GM18520 (cell line): Measurements from ENCODE around the gene XPOT.

Source experiments
- ATAC-seq: cut with Tn5 transposase; IDR thresholded peaks from one replicate; pipeline ENCODE4 v1.9.1; 2021; ENCODE audit not compliant: unreplicated experiment

XPOT gene

DNA sequence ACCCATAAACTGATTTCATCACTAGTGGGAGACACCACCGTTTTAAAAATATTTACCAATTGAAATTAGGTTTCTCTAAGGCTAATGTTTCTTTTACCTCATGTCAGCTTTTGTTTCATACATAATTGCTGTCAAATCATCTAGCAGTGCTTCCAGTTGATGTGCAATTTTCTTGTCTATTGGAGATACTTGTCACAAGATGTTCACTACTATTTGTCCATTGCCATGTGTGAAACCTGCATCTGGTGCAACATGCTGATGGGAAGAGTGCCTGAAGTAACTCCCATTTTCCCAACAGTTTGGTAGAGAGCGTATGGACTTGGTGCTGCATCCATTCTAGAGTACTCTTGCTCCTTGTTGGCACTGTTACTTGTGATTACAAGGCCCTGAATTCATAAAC is 9.7 kb downstream of the XPOT start:
- ATAC-seq = no peak

DNA sequence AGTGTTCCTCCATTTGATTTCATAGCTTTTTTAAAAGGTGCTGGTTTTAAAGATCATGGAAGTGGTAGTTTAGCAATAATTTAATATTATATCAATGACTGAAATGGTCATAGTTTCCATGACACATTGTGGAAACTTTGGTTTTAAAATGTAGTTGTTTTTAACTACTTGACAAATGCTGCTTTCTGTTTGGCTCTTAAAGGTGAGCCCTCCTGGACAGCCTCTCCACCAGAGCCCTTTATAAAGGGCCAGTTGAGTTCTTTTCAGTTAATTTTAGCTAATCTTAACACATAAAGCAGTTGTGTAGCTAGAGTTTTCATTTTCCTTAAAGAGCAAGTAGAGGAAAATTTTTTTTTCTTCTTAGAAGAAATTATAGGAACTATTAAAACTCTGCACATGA is 14.0 kb downstream of the XPOT start:
- no peak for ATAC-seq

DNA sequence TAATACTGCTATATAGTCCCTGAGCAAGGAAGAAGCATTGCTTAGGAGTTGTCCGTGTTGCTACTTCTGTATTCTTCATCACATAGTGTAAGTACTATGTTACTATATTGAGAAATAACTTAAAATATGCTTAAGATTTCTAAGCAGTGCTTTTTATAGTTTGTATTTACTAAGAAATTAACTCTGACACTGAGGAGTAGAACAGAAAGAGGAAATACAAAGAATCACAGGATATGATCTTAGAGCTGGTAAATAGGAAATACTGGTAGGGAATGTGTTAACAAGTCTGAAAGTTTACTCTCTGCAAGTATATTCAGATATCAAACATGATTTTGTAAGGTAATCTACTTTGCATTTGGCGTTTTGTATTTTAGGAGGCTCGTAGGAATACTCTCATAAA is 15.5 kb downstream of the XPOT start:
- no peak for ATAC-seq

DNA sequence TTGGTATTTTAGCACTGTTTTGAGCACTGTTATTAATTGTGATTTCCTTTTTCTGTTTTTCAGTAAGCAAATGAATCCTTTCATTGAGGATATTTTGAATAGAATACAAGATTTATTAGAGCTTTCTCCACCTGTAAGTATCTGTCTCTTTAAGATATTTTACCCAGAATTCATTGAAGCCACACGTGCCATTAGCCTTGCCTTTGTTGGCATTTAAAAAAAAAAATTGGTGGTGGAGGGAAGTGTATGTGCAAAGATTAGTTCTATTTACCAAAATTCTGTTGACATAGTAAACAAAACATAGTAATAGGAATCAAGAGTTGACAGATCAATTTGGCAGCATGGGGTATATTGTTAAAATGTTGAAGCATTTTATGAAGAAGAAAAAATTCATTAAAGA is 23.8 kb downstream of the XPOT start:
- no peak for ATAC-seq

DNA sequence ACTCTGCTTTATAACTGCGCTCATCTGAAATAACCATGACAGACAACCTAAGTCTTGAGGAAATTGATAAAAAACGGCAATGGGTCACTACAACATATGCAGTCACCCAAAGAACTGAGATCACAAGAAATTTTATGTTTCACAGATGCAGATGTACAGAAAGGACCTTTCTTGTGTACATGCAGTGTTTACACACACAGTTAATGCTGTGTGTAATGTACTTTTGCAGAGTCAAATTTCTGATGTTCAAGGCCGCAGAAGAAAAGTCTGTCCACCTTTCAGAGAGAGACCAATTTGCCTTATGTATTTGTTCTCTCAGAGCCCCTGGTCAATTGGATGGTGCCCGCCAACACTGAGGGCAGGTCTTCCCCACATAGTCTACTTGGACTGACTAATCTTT is 24.8 kb downstream of the XPOT start:
- ATAC-seq = no peak

DNA sequence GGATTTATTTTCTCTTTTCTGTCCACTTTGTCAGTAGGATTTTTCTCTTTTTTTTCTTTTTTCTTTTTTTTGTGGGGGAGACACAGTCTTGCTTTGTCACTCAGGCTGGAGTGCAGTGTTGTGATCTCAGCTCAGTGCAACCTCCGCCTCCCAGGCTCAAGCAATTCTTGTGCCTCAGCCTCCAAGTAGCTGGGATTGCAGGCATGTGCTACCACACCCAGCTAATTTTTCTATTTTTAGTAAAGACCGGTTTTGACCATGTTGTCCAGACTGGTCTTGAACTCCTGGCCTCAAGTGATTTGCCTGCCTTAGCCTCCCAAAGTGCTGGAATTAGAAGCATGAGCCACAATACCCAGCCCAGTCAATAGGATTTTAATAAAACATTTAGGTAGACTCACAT is 26.7 kb downstream of the XPOT start:
- ATAC-seq = no peak

DNA sequence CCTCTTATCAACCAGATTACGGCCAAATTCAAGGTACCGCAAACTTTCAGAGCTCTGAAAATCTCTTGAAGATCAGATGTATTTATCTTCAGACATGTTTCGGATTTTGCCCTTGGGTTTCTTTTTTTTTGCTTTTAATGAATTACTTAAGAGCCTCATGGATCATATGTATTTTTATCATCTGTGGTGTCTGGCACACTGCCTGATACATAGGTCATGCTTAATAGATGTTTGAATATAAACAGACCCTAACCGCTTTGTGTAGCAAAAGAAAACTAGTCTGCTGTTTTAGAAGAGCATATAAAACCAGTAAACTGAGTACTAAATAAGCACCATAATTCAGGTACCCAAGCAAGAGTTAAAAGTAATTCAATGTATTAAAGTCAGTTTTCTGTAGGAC is 27.6 kb downstream of the XPOT start:
- no peak for ATAC-seq

DNA sequence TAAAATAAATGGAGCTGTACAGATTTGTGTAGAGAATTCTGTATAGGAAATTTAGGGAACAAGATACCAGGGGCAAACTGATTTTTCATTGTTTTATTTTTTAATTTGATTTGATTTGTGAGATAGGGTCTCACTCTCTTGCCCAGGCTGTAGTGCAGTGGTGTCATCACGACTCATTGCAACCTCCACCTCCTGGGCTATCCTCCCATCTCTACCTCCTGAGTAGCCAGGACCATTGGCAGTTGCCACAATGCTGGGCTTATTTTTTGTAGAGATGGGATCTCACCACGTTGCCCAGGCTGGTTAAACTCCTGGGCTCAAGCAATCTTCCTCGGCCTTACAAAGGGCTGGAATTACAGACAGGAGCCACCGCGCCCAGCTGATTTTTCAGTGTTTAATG is 29.7 kb downstream of the XPOT start:
- no peak for ATAC-seq

DNA sequence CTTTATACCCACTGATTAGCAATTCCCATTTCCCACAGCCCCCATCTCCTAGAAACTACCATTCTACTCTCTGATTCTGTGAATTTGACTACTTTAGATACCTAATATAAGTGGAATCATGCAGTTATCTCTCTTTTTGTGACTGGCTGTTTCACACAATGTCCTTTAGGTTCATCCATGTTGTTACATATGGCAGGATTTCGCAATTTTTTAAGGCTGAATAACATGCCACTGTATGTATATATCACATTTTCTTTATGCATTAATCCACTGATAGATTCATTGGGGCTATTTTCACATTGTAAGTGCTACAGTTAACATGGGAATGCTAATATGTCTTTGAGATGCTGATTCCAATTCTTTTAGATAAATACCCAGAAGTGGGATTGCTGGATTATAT is 35.9 kb downstream of the XPOT start:
- ATAC-seq = no peak

DNA sequence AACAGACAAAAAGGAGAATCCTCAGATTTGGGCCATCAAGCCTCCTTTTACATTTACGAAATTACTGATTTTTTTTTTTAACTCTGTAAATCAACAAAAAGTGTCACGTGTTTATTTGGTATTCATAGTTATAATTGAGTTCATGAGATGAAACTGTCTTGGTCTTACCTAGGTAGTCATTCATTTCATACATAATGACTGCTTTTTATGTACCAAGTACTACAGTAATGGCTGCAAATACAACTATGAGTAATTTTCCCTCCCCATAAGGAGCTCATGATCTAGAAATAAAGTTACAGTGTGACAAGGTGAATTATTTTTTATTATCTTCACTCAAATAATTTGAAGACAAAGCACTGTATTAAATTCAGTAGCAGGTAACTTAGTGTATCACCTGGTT is 41.3 kb downstream of the XPOT start:
- no peak for ATAC-seq

DNA sequence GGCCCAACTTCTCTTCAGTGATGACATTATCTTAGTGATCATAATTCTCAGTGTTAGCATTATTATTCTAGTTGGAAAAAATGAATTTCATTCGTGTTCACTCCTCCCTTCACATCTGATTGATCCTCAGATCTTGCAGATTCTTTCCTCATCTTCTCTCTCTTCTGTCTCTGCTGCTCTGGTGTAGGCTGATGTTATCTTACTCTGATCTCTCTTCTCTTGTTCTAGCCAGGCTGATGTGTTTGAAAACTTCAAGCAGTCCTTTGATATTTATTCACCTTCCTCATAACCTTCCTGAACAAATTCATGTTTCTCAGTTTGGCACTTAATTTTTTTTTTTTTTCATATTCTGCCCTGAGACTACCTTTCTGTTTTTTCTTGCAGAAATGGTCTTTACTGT is 42.1 kb downstream of the XPOT start:
- no peak for ATAC-seq

DNA sequence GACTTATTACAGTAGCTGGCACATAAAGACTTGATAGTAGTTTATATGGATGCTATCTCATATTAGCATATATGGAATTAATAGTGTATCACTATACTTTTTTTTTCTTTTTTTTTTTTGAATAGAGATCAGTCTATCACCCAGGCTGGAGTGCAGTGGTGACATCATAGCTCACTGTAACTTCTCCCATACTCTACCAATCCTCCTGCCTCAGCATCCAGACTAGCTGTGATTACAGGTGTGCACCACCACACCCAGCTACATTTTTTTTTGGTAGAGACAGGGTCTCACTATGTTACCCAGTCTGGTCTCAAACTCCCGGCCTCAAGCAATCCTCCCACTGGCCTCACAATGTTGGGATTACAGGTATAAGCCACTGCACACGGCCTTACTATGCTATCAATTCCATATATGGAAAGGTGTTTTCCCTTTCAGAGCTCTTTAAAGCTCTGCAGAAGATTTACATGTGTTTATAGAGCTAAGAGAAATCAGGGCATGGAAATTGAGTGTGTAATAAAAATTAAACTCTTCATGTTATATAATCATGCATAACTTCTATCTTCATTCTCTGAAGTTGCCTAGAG is 46.0 kb downstream of the XPOT start:
- no peak for ATAC-seq

DNA sequence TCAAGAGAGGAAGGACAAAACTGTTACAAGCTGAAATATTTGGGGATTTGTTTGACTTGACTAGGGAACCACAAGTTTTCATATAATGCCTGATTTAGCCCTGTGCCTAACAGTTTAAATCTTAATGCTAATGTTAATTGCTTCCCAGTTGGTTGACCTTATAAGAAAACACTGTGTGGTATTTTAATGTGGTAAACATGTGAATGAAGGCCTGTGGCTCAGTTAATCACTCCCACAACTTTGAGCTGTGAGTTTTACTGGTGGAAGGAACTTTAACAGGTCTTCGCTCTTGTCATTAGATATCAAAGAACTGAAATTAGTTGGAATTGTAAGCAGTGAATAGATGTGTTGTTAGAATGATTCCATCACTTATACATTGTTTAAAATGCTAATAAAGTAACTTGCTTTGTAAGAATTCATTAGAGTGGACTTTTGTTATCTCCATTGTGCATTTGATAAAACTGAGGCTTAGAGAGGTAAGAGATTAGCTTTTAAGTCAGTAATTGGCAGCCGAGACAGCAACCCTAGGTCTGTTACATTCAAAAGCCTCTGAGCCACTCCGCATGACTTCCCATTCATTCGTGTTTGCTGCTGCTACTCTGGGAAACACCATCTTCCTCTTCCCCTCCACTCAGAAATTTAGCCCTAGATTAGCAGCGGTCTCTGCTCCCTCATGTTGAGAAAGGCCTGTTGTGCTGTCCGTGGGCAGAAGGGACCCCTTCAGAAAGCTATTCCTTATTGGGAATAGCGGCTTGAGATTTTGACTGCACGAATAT is 46.7 kb downstream of the XPOT start:
- no peak for ATAC-seq

DNA sequence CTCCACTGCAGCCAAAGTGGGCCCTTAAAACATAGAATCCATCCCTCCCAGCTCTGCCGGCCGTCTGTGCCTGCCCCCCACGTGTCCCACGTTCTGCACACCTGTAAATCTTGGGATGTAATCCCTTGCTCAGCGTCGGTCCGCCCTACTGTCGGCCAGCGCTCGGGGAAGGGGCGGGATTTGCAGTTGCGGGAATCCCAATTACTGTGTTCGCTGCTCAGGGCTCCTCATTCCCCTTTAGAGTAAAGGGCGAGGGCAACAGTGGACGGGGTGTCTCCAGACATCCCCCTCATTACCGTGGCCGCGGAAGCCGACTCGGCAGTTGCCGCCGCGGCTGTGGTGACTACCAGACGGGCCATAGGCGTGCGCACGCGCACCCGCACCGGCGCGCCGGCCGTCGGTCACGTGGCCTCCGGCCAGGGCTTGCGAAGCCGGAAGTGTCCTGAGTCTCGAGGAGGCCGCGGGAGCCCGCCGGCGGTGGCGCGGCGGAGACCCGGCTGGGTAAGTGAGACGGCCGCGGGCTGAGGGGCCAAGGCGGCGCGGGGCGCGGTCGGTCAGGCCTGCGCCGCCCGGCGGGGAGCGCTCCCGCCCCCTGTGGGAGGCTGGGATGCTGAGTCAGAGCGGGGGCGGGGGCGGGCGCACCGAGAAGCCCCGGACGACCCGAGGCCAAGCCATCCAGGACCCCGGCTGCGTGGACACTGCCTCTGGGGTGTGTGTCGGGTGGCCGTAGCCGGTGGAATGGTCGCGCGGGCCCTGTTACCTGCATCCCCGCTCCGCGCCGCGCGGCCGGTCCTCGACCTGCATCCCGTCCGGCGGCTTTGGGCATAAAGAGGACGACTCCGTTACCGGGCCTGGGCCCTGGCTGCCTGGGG is 47.7 kb downstream of the XPOT start, which contains the start of gene TBK1:
TSS of gene TBK1 (plus strand) at position 434 of the 872 bp plus-strand sequence. CDS start 3,751 bp downstream, outside the sequence.
- ATAC-seq = peak; percentile 88

DNA sequence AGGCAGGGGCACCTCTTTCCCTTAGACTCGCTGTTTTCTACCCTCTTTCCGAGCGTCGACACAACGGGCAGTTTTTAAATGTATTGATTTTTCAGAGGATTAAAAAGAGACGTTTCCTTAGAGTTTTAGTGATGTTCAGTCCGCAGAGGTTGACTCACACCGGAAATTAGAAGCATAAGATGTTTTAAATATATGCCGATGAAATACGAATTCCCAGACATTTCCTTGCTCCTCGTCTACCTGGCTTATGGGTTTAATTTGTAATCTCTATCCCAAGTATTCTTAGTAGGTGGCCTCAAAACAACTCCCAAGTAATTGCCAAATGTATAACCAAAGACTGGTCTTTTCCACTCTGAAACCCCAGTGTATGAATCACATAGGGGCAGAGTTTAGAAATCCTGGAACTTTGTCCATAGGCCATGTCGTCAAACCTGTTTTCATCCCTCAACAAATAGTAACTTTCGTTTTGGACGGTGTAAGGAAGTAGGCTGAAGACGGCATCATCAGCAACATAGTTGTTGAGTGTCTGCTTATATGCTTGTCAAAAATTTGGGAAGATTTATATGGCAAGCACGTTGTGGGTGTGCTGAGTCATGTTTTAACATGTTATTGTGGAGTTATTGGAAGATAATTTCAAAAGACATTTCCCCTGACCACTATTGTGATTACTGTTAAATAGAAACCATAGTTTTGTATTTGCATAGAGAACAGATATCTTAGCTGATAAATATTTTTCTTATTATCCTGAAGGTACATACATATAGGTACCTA is 48.6 kb downstream of the XPOT start:
- ATAC-seq = no peak

DNA sequence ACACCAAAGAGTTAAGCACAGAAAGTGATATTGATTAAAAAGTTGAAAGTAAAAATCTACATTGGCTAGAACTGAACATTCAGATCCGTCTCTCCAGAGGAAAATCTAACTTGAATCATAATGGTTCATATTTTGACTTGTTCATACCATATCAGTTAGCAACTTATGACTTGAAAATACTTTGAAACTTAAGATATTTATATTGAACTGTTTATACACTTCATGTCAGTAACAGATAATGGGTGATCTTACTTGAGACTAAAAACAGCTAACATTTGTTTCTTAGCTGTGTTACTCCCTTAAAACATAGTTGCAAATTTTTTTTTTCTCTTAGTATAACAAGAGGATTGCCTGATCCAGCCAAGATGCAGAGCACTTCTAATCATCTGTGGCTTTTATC is 51.3 kb downstream of the XPOT start:
- no peak for ATAC-seq

DNA sequence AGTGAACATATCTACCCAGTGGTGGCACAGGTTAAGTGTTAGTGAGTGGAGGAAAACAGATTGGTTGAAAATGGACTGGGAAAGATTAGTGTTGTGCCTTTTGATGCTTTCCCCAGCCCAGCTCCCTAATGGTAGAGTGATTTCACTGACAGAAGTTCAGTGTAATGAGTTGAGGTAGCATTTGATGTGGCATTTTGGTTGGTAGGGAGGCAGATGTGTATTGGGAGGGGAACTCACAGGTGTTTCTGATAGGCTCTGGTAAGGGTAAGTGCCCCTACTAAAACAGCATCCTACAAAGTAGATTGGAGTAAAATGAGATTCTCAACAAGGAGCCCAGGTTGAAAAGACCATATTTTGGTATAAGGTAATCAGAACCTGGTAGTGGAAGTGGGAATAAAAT is 51.9 kb downstream of the XPOT start:
- no peak for ATAC-seq

DNA sequence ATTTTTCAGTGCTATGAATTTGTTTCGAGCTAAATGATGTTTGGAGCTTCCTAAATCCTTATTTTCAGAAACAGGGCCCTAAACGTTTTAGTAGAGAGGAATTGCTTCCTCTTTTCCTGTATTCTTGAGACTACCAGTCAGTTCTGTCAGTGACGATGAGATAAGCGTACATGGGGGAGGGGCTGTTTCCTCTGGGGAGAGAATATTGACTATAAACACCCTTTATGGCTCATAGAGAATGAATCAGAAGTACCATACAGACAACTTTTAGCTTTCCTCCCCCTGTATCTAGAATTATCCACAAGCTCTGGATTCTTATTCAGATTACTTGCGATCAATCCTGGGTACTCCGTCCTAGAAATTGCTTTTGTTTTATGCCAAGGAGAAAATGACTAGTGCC is 52.8 kb downstream of the XPOT start:
- no peak for ATAC-seq

DNA sequence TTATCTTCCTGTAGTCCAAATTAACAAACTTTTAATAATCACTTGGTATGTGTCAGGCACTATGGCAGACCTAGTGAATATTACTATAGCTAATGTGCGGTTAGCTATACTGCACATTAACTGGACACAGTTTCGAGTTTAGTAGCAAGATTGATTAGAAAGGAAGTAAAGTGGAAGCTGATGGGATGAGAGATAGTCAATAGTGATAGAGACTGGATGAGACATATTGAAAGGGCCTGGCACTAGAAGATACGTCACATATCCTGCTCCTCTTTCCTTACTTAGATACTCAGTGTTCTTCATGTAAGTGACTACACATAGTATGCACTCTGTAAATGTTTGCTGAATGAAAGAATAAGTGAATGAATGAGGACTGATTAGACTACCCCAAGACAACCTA is 53.3 kb downstream of the XPOT start:
- ATAC-seq = peak; percentile 70

DNA sequence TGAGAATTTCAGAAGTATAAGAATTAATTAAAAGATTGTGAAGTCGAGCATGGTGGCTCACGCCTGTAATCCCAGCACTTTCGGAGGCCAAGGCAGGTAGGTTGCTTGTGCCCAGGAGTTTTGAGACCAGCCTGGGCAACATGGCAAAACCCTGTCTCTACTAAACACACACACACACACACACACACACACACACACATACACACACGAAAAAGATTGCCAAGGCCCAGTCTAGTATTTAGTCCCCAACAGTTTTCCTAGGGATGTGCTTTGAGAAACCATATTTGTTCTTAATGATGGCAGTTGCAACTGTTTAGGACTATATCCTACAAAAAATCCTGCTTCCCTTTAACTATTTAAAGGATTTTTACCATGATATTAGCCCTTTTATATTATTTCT is 53.7 kb downstream of the XPOT start:
- ATAC-seq = no peak

DNA sequence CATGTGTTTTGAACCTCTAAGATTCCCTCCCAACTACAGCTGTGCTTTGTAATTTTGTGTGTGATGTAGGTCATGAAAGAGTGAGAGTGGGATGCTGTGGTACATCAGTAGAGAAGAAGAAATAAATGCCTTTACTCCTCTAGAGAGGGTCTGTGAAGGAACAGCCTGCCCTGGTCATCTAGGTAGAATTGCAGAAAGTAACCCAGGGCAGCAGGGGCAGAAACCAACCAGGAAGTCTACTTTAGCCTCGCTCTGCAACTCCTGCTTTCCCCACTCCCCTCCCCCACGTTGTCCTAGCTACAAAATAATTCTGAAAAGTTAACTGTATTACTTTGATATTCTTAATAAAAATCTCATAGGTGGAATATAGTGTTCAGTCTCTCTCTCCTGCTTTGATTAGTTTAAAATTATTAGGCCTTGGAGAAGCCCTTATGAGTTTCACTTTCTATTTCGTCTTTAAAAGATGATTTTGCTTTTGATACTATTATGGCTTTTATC is 55.3 kb downstream of the XPOT start:
- no peak for ATAC-seq
